22Rv1 (cell line): ENCODE measurements around the gene SHISA6.

Source experiments
- H3K27ac ChIP-seq: fragments of 450-650 bp; 2 replicates; pipeline ENCODE4 v1.5.1; 2017
- ZFX ChIP-seq: fragments of 450-650 bp; IDR thresholded peaks from 2 replicates; pipeline ENCODE4 v1.6.1; 2017; ENCODE audit warnings: antibody characterized with exemption, borderline replicate concordance
- TF ChIP-seq, protein P1 (sequence below): fragments of 450-650 bp; IDR thresholded peaks from 2 replicates; pipeline ENCODE4 v1.5.1; 2017; ENCODE audit warnings: mild to moderate bottlenecking

Gene SHISA6

DNA sequence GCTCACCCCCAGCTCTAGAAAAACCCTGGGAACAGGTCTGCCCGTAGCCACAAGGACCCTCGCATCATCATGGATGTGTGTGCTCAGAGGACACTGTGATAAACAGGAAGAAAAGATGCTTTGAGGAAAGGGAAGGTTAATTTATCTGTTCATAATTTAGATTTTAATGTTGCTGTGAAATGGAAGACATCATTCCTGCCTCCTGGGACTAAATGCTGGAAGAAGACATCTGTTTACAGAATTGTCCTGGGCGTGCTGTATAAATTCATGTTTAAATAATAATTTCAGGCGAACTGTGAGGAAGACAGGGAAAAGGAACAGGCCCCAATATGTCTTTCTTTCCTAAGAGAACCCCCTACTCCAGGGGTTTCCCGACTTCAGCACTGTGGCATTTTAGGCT is 112.6 kb downstream of the SHISA6 start:
- H3K27ac ChIP-seq = no peak overlapping the region
- TF ChIP-seq, protein P1, sequence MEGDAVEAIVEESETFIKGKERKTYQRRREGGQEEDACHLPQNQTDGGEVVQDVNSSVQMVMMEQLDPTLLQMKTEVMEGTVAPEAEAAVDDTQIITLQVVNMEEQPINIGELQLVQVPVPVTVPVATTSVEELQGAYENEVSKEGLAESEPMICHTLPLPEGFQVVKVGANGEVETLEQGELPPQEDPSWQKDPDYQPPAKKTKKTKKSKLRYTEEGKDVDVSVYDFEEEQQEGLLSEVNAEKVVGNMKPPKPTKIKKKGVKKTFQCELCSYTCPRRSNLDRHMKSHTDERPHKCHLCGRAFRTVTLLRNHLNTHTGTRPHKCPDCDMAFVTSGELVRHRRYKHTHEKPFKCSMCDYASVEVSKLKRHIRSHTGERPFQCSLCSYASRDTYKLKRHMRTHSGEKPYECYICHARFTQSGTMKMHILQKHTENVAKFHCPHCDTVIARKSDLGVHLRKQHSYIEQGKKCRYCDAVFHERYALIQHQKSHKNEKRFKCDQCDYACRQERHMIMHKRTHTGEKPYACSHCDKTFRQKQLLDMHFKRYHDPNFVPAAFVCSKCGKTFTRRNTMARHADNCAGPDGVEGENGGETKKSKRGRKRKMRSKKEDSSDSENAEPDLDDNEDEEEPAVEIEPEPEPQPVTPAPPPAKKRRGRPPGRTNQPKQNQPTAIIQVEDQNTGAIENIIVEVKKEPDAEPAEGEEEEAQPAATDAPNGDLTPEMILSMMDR = no peak
- TF ChIP-seq ZFX = no peak

DNA sequence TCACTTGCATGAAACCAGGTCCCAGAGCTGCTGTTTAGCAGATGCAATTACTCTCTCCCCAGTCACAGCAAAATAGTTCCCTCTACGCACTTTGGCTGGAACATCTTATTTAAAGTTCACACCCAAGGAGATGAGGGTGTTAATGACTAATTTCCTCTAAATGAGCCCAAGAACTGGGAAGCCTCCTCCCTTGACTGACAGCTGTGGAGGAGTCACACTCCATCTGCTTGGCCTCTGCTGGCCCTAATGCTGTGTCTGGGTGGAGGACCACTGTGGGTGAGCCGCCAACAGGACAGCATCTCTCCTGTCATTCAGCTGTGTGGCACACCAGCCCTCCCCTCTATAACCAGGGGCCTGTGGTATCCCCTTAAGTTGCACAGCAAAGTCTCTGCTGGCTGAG is 115.4 kb downstream of the SHISA6 start:
- TF ChIP-seq, protein P1 = no peak
- no peak for TF ChIP-seq ZFX
- H3K27ac ChIP-seq = no peak overlapping the region

DNA sequence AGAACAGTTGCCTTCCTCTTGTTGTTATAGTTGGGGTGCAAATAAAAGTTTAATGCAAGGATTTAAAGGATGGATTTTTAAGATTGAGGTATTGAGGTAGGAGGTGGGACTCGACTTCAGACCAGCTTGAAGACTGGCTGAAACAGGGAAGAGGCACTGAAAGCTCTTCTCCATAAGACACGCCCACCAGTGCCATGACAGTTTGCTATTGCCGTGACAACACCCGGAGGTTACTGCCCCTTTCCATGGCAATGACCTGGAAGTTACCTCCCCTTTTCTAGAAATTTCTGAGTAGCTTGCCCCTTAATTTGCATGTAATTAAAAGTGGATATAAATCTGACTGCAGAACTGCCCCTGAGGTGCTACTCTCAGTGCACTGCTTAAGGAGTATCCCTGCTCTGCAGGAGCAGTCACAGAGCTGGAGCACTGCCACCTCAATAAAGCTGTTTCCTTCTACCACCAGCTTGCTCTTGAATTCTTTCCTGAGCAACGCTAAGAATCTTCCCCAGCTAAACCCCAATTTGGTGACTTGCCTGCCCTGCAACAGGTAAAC is 122.6 kb downstream of the SHISA6 start:
- no peak for TF ChIP-seq ZFX
- TF ChIP-seq, protein P1 = no peak
- H3K27ac ChIP-seq = no peak overlapping the region

DNA sequence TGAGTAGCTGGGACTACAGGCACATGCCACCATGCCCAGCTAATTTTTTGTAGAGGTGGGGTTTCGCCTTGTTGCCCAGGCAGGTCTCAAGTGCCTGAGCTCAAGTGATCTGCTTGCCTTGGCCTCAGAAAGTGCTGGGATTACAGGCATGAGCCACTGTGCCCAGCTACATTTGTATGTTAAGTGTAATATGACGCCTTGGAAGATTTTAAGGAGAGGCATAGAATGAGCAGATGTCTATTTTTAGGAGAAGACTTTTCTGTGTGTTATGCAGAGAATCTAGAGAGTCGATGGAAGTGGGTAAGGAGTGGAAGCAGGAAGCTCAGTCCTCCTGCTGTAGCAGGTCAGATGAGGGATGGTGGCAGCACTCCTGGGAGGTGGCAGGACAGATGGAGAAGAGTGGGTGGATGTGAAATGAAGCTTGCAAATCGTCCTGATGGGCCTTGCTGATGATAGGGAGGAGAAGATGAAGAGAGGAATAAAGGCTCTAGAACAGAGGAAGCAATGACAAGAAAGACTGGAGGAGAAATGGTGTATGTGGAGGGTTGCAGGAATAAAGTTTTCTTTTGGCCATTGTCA is 125.3 kb downstream of the SHISA6 start:
- TF ChIP-seq, protein P1 = no peak
- no peak for TF ChIP-seq ZFX
- no peak overlapping the region for H3K27ac ChIP-seq

DNA sequence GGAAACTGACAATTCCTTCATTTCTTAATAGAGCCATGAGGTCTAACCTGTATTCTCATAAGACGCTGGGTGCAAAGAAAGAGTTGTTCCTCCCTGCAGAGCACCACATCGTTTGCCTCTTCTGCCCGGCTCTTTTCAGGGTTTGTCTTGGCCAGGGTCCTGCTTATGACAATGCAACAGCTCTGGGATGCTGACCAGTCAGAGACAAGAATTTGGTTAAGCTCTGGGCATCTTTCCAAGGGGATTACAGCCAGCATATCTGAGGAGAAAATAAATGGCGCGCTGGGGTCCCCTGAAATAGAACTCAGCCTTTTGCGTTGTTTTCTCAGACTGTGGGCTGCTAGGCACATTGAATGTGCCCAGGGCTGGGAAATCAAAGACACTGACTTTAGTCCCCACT is 128.6 kb downstream of the SHISA6 start:
- TF ChIP-seq ZFX = no peak
- TF ChIP-seq, protein P1 = no peak
- H3K27ac ChIP-seq = no peak overlapping the region

DNA sequence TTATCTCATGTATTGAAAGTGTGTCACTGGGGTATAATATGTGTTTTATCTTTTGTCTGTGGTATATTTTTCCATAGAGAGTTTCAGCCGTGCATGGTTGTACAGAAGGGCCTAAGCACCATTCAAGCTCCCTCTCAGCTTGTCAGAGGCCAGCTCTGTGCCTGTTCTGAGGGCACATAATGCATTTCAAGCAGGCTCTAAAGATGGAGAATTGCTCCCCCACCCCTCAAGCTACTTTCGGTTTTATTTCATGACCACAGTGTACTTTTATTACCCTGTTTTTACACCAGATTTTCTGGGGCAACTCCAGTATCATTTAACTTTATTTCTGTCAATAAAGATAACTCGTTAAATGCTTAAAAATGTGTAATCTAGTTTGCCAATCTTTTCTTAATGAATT is 131.7 kb downstream of the SHISA6 start:
- TF ChIP-seq ZFX = no peak
- TF ChIP-seq, protein P1 = no peak
- no peak overlapping the region for H3K27ac ChIP-seq

DNA sequence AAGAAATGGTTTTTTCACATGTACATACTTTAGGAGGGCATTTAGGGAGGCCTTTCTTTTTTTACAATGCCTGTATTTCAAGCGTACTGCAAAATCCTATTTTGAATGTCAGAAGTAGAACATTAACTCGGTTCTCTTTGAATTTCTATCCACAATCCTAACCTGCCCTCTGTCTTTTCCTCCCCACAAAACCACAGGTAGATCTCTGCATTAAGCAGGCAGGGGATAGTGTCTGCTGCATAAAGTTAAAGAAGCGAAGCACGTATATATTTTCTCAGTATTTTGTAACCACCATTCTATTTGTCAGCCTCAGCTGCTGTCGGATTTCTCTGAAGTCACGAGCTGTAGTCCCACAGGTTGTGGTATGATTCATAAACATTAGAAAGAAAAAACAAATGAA is 137.5 kb downstream of the SHISA6 start:
- H3K27ac ChIP-seq = no peak overlapping the region
- no peak for TF ChIP-seq ZFX
- TF ChIP-seq, protein P1 = no peak
